Parathyroid adenoma (tissue), 2 donors: ENCODE data around the gene SMG9.

ENCODE experiments used
- H2AFZ ChIP-seq: fragments of 300-600 bp; sonication (generic); one replicate; pipeline ENCODE4 v1.7.0; 2017; ENCODE audit warnings: antibody characterized with exemption, mild to moderate bottlenecking
- H3K27ac ChIP-seq: fragments of 300-600 bp; sonication (generic); one replicate; pipeline ENCODE4 v1.7.0; 2017
- H3K27me3 ChIP-seq: fragments of 300-600 bp; sonication (generic); one replicate; pipeline ENCODE4 v1.7.0; 2017; ENCODE audit warnings: low read length; ENCODE audit not compliant: control insufficient read depth, insufficient read depth
- H3K36me3 ChIP-seq: fragments of 300-600 bp; sonication (generic); one replicate; pipeline ENCODE4 v1.7.0; 2017; ENCODE audit warnings: low read length; ENCODE audit not compliant: control insufficient read depth, insufficient read depth
- H3K4me1 ChIP-seq: fragments of 300-600 bp; sonication (generic); one replicate; pipeline ENCODE4 v1.7.0; 2017; ENCODE audit warnings: control low read depth
- H3K4me2 ChIP-seq: fragments of 300-600 bp; sonication (generic); one replicate; pipeline ENCODE4 v1.7.0; 2017; ENCODE audit warnings: low read length
- H3K4me3 ChIP-seq: fragments of 300-600 bp; sonication (generic); one replicate; pipeline ENCODE4 v1.7.0; 2017; ENCODE audit warnings: low read depth, low read length
- H3K79me2 ChIP-seq: fragments of 300-600 bp; sonication (generic); one replicate; pipeline ENCODE4 v1.7.0; 2017; ENCODE audit warnings: control low read depth
- H3K9ac ChIP-seq: fragments of 300-600 bp; sonication (generic); one replicate; pipeline ENCODE4 v1.7.0; 2017; ENCODE audit warnings: mild to moderate bottlenecking
- H3K9me3 ChIP-seq: fragments of 300-600 bp; sonication (generic); one replicate; pipeline ENCODE4 v1.7.0; 2017; ENCODE audit warnings: low read length; ENCODE audit not compliant: control insufficient read depth
- TF ChIP-seq, protein P1 (sequence below): fragments of 300-600 bp; sonication (generic); IDR thresholded peaks from one replicate; pipeline ENCODE4 v1.7.0; 2017; ENCODE audit warnings: antibody characterized with exemption, mild to moderate bottlenecking
- donor health status: primary hyperparathyroidism.

SMG9 gene

GRCh38 chr19:43735013-43735412 is 19.7 kb downstream of the SMG9 start:
- Histone ChIP-seq H3K9me3 (no peaks in the 10 kb centered on the region), H3K4me2 (no peak overlapping the region), H3K36me3 (no peaks in the 10 kb centered on the region), H3K27me3 (no peaks in the 10 kb centered on the region), H3K4me1 (no peaks in the 10 kb centered on the region), H3K27ac (no peak overlapping the region), H3K9ac (no peak overlapping the region), H2AFZ (no peak overlapping the region), H3K4me3 (no peak overlapping the region), H3K79me2 (no peaks in the 10 kb centered on the region)
- TF ChIP-seq, protein P1, sequence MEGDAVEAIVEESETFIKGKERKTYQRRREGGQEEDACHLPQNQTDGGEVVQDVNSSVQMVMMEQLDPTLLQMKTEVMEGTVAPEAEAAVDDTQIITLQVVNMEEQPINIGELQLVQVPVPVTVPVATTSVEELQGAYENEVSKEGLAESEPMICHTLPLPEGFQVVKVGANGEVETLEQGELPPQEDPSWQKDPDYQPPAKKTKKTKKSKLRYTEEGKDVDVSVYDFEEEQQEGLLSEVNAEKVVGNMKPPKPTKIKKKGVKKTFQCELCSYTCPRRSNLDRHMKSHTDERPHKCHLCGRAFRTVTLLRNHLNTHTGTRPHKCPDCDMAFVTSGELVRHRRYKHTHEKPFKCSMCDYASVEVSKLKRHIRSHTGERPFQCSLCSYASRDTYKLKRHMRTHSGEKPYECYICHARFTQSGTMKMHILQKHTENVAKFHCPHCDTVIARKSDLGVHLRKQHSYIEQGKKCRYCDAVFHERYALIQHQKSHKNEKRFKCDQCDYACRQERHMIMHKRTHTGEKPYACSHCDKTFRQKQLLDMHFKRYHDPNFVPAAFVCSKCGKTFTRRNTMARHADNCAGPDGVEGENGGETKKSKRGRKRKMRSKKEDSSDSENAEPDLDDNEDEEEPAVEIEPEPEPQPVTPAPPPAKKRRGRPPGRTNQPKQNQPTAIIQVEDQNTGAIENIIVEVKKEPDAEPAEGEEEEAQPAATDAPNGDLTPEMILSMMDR = no peak

DNA sequence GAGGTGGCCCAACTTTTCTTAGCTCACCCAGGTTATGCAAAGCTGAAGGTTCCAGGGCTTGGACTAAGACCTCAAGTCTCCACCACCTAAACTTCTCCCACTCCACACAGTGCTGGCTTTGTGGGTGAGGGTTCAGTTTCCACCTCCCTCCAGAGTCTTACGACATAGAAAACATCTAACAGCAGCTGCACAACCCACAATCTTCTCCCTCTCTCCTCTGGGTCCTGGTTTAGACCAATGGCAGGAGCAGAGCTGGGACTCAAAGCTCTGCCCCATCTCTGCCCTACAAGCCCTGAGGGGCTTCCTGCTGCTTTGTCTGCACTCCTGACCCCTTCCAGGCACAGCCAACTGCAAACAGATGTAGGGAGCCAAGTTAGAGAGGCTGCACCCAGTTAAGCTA is 22.9 kb downstream of the SMG9 start:
- H3K9ac ChIP-seq = no peak overlapping the region

GRCh38 chr19:43731346-43731745 is 23.4 kb downstream of the SMG9 start:
- H3K27me3 ChIP-seq = no peaks in the 10 kb centered on the region
- H3K9ac ChIP-seq = no peak overlapping the region
- no peaks in the 10 kb centered on the region for H3K9me3 ChIP-seq
- H3K4me3 ChIP-seq = no peak overlapping the region
- no peak overlapping the region for H2AFZ ChIP-seq
- H3K4me2 ChIP-seq = no peak overlapping the region
- TF ChIP-seq, protein P1 = no peak
- H3K79me2 ChIP-seq = no peaks in the 10 kb centered on the region
- no peaks in the 10 kb centered on the region for H3K36me3 ChIP-seq
- no peak overlapping the region for H3K27ac ChIP-seq
- peaks cover 17% of the 10 kb centered on the region for H3K4me1 ChIP-seq

More for the DNA sequence above, 22.9 kb downstream of the SMG9 start:
- H3K27ac ChIP-seq = no peak overlapping the region
- H2AFZ ChIP-seq = no peak overlapping the region
- H3K36me3 ChIP-seq = no peaks in the 10 kb centered on the region
- H3K4me2 ChIP-seq = no peak overlapping the region
- no peak overlapping the region for H3K4me3 ChIP-seq
- TF ChIP-seq, protein P1 = no peak
- H3K9me3 ChIP-seq = no peaks in the 10 kb centered on the region
- H3K27me3 ChIP-seq = no peaks in the 10 kb centered on the region
- H3K4me1 ChIP-seq = peaks cover 13% of the 10 kb centered on the region
- no peaks in the 10 kb centered on the region for H3K79me2 ChIP-seq

- Histone ChIP-seq H3K27ac (no peak overlapping the region), H3K4me1 (peaks cover 17% of the 10 kb centered on the region), H3K36me3 (no peaks in the 10 kb centered on the region), H3K27me3 (no peaks in the 10 kb centered on the region), H3K9me3 (no peaks in the 10 kb centered on the region), H3K9ac (no peak overlapping the region), H3K79me2 (no peaks in the 10 kb centered on the region), H3K4me2 (no peak overlapping the region), H2AFZ (no peak overlapping the region), H3K4me3 (no peak overlapping the region)
- TF ChIP-seq, protein P1 = no peak
Observed at GRCh38 chr19:43729919-43730318, 24.8 kb downstream of the SMG9 start.

DNA sequence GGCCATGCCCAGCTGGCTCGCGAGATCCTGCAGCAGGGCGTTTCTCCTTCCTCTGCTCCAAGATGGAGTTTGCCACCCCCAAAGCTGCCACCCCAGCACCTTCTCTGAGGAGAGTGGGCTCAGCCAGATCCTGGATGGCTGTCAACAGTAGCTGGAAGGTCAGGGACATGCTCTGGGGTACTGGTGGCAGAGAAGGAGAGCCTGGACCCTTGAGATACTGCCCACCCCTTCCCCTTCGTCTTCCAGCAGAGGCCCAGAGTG is 27.2 kb downstream of the SMG9 start:
- TF ChIP-seq, protein P1 = no peak
- Histone ChIP-seq H3K9me3 (no peaks in the 10 kb centered on the region), H3K4me1 (peaks cover 17% of the 10 kb centered on the region), H3K4me3 (no peak overlapping the region), H3K79me2 (no peaks in the 10 kb centered on the region), H3K27me3 (no peaks in the 10 kb centered on the region), H3K4me2 (no peak overlapping the region), H3K9ac (no peak overlapping the region), H2AFZ (peak overlapping the region; percentile 66), H3K27ac (peak overlapping the region; percentile 68), H3K36me3 (no peaks in the 10 kb centered on the region)
